Activated CD8-positive, alpha-beta memory T cell treated with anti-CD3 and anti-CD28 coated beads for 36 hours (primary cell): ENCODE results near the gene CFAP92. TPM values are rescaled to one million over a fixed set of nuclear protein-coding genes. Genes with fewer than 3 reads are reported as not detected.

Source experiments
- CTCF ChIA-PET: fragments of 350-600 bp; sonication (Branson Sonifier 250); formaldehyde crosslinking; loops from one replicate; lab custom pipeline; 2021; ENCODE audit warnings: antibody characterized with exemption; lab: Charles Lee
- POLR2A ChIA-PET: fragments of 350-600 bp; sonication (Branson Sonifier 250); formaldehyde crosslinking; loops from one replicate; lab custom pipeline; 2021; ENCODE audit warnings: antibody characterized with exemption; lab: Charles Lee
- total RNA-seq, 2 experiments: library from RNA; stranded (reverse); gene quantifications; one replicate each; pipeline ENCODE4 v1.2.3, GENCODE V29; 2021

Gene CFAP92
- total RNA-seq, 2 experiments from 2014 or later: 0.06 to 0.11 TPM

DNA sequence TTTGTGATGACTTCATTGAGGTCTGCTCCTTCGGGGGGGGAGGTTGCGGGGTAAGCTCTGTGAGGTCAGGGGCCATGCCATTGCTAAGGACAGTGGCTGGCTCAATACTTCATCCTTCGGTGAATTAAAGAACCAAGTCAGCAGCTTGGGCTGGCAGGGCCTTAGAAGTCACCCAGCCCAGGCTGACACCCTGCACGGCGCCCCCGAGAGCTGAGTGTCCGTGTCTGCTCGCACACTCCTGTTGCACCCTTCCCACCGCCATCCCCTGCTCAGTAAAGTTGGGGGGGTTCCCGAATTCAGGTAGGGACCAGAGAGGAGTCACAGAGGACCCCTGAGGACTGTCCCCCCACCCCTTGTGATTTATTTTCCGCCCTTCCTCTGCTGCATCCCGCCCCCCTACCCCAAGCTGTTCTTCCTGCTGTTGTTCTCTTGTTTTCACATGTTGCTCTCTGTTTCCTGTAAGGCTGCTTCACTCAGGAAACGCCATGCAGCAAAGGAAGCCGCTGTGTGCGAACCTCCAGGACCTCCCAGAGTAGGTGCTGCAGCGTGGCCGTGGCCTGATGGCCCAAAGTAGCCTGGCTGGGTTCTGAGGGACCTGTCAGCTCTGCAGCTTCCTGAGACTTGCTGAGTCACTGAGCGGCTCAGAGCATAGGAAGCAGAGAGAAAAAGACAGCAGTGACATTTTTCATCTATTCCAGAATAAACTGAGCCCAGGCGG is 21.7 kb upstream of the CFAP92 start:
- CTCF ChIA-PET: interaction anchor here (0.7 to 3.3 kb wide), 12 partner anchors 8 to 230 kb away, joined by 3 to 37 read pairs (median 5); partner anchors contain the start of gene CFAP92
- POLR2A ChIA-PET: interaction anchor here (0.5 to 3.1 kb wide), 6 partner anchors 11 to 434 kb away, joined by 3 to 51 read pairs (median 4); partner anchors contain the start of gene ACAD9

DNA sequence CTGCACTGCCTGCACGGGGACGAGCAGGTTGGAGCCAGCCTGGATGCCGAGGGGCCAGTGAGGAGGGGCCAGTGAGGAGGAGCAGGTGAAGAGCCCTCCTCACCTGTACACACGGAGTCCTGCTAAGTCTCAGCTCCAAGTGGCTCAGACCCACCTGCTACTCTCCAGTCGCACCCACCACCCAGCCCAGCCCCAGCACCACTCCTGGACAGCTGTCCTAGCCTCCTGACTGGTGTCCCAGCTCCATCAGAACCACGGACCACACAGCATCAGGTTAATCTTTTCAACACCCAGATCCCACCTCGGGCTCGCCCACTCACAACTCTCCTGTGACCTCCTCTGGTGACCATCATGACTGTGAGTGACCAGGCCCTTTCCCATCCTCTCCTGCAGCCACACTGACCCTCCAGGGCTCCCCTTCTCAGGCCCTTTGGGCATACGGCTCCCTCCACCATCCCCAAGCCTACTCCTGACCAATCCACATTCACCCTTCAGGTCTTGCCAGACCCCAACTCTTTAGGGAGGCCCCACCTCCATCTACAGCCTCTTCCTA is 21.0 kb upstream of the CFAP92 start:
- ChIA-PET POLR2A (interaction anchor here (0.5 to 3.1 kb wide), 2 partner anchors 12 to 267 kb away, joined by 4 to 51 read pairs; no protein-coding TSS in a partner anchor), CTCF (interaction anchor here (0.7 to 3.3 kb wide), 8 partner anchors 8 to 230 kb away, joined by 3 to 37 read pairs (median 4); no protein-coding TSS in a partner anchor)

DNA sequence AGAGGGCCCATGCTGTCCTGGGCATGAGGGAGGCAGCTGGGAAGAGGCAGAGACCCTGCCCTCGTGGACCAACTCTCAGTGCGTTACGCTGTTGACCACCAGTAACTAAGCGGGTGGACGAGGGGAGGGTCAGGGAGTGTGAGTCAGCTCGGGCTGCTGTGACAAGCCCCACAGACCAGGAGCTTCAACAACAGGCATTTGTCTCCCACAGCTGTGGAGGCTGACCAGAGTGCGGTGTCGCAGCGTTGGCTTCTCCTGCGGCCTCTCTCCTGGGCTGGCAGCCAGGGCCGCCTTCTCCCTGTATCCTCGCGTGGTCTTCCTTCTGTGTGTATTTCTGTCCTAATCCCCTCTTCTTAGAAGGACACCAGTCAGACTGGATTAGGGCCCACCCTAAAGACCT is 20.3 kb upstream of the CFAP92 start:
- POLR2A ChIA-PET: no interaction called here

GRCh38 chr3:129013491-129013891 is 19.6 kb upstream of the CFAP92 start:
- CTCF ChIA-PET: interaction anchor here (1.5 to 1.9 kb wide), 2 partner anchors 14 to 43 kb away, joined by 6 read pairs; no protein-coding TSS in a partner anchor
- POLR2A ChIA-PET: no interaction called here

More for the DNA sequence above, 20.3 kb upstream of the CFAP92 start:
- CTCF ChIA-PET: interaction anchor here (3.3 kb wide), 1 partner anchor 44 kb away, joined by 20 read pairs; no protein-coding TSS in a partner anchor

- POLR2A ChIA-PET: no interaction called here
- CTCF ChIA-PET: no interaction called here
These were observed 16.6 kb upstream of the CFAP92 start for GRCh38 chr3:129010310-129010956.

DNA sequence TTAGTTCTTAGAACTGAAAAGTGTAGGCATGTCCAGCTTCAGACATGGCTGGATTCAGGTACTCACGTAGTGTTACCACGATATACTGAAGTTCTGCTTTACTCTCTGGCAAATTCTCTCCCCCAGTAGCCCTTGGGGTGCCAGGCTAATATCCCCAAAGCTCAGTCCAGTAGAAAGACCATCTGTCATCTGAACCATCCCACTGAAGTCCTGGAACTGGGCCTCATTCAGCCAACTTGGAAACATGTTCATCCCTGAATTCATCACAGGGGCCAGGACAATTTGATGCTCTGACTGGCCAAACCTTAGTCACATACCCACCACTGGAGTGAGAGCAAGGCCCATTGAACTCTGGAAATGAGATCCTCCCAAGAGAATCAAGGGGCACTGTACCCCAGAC is 15.4 kb upstream of the CFAP92 start:
- POLR2A ChIA-PET: no interaction called here

DNA sequence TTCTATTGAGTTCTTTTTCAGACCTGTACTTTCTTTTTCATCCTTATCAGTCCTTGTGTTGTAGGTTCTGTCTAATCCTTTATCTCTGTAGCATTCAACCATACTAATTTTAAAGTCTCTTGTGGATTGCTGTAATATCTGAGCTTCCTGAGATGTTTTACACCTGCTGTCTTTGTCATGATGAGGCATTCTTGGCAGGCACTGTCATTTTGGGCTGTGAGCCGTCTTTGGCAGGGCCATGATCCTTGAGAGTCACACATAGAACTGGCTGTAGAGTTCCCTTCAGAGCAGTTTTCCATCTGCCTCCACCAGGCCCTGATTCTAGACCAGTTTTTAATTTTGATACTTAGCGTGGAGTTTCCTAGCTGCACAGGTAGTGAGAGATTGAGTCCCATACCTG is 13.9 kb upstream of the CFAP92 start:
- CTCF ChIA-PET: interaction anchor here (1.0 to 2.6 kb wide), 3 partner anchors 8 to 19 kb away, joined by 3 to 9 read pairs (median 4); no protein-coding TSS in a partner anchor

More for the DNA sequence above, 15.4 kb upstream of the CFAP92 start:
- CTCF ChIA-PET: interaction anchor here (0.6 kb wide), 1 partner anchor 1281 kb away, joined by 5 read pairs; no protein-coding TSS in a partner anchor

DNA sequence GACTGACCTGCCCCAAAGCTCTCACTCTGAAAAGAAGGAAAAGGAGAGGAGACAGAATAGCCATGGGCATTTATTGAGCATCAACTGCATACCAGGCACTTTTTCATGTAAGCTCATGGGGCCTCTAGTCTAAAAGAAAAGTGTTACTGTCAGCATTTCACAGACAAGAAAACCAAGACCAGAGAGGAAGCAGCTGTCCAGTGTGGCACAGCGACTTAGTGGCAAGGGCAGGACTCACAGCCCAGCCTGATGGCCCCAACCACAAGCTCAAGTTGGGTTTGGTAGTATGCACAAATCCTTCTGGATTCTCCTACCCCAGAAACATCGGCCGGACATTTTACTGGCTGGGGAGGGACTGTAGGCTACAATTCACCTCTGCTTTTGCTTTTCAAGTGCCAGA is 13.0 kb upstream of the CFAP92 start:
- ChIA-PET POLR2A (no interaction called here), CTCF (interaction anchor here (0.6 to 2.6 kb wide), 3 partner anchors 9 to 55 kb away, joined by 3 to 9 read pairs (median 3); no protein-coding TSS in a partner anchor)

More for the DNA sequence above, 13.9 kb upstream of the CFAP92 start:
- POLR2A ChIA-PET: no interaction called here

DNA sequence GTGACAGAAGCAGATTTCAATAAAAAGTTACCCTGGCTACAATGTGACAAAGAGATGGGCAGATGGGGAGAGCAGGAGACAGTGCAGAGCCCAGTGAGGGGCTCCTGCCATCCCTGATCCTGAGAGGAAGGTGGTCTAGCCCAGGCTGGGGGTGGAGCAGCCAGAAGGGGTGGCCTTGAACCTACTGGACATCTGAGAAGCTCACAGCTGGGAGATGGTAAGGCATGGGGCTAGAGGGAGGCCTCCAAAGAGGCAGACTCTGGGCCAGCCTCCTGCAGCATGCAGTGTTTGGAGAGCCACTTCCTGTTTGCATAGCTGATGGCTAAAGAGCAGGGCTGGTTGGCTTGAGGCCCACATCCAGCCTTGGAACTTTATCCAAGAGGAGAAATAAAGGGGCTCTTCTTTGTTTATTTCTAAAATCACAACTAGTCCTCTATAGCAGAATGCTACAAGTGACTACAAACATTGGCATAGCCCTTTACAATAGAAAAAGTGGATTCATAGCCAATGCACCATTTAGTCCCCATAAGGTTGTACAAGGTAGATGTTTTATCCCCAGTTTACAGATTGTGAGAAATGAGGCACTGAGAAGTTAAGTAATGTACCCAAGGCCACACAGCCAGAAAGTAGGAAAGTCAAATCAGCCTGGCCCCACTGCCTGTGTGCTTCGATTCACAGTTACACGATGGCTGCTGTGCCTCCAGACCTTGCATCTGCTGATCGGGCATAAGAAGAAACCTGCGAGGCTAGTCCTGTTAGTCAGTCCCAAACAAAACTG is 11.8 kb upstream of the CFAP92 start:
- CTCF ChIA-PET: interaction anchor here (2.6 kb wide), 1 partner anchor 10 kb away, joined by 9 read pairs; no protein-coding TSS in a partner anchor
- POLR2A ChIA-PET: no interaction called here

DNA sequence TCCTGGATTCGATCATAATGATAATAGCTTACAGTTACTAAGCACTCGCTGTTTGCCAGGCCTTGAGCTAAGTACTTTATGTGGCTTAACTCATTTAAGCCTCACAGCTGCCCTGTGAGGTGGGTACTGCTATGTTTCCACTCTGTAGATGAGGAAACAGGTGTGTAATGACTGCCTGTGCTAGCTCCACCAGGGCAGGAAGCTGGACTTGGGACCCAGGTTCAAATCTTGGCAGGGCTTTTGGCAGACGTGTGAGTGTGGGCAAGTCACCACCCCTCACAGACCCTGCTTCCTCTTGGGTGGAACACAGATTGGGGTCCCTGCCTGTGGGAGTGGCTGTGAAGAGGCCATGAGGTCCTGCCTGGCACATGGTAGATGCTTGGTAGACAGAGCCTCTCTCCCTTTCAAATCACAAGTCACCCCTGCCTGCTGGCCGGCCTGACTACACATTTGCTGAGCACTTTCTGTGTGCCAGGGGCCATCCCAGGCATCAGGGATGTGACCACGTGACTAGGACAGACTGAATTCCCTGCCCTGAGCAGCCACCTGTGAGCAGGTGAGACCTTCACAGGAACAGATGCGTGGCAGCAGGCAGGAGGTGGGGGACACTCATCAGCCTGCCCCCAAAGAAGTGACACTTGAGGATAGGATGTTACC is 10.9 kb upstream of the CFAP92 start:
- CTCF ChIA-PET: interaction anchor here (1.4 kb wide), 1 partner anchor 12 kb away, joined by 5 read pairs; no protein-coding TSS in a partner anchor

GRCh38 chr3:129003578-129004112 is 9.8 kb upstream of the CFAP92 start:
- ChIA-PET POLR2A (interaction anchor here (0.6 to 1.2 kb wide), 3 partner anchors 9 to 28 kb away, joined by 3 to 4 read pairs (median 3); no protein-coding TSS in a partner anchor), CTCF (interaction anchor here (0.6 to 1.4 kb wide), 7 partner anchors 10 to 49 kb away, joined by 3 to 5 read pairs (median 3); partner anchors contain the start of gene CFAP92)

More for the DNA sequence above, 10.9 kb upstream of the CFAP92 start:
- POLR2A ChIA-PET: interaction anchor here (0.8 to 1.2 kb wide), 2 partner anchors 10 to 22 kb away, joined by 3 to 4 read pairs; no protein-coding TSS in a partner anchor

- CTCF ChIA-PET: interaction anchor here (0.6 to 1.5 kb wide), 10 partner anchors 9 to 133 kb away, joined by 3 to 5 read pairs (median 3); partner anchors contain the start of gene CFAP92
- POLR2A ChIA-PET: no interaction called here
These were observed 9.0 kb upstream of the CFAP92 start for GRCh38 chr3:129002573-129003569.

DNA sequence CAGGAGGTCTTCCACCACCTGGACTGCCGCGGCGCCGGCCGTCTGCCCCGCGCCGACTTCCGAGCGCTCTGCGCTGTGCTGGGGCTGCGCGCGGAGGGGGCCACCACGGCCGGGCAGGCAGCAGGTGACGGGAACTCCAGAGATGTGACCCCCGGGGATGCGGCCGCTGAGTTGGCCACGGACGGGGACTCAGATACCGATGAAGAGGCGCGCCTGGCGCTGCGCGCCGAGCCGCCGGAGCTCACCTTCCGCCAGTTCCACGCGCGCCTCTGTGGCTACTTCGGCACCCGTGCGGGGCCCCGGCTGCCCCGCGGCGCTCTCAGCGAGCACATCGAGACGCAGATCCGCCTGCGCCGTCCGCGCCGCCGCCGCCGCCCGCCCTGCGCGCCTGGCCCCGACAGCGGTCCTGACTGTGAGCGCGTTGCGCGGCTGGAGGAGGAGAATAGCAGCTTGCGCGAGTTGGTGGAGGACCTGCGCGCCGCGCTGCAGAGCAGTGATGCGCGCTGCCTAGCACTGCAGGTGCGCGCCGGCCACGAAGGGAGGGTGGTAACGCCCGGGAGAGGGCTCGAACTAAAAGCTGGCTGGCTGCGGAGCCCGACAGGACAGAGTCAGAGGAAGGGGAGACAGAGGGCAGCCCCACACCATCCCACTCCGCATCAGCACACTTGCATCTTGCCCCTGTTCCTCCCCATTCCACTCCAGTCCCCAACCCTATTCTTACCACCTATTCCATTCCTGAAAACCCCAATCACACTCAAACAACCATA is 8.1 kb upstream of the CFAP92 start:
- POLR2A ChIA-PET: no interaction called here
- CTCF ChIA-PET: interaction anchor here (0.9 to 1.5 kb wide), 3 partner anchors 14 to 134 kb away, joined by 3 to 4 read pairs (median 3); no protein-coding TSS in a partner anchor

DNA sequence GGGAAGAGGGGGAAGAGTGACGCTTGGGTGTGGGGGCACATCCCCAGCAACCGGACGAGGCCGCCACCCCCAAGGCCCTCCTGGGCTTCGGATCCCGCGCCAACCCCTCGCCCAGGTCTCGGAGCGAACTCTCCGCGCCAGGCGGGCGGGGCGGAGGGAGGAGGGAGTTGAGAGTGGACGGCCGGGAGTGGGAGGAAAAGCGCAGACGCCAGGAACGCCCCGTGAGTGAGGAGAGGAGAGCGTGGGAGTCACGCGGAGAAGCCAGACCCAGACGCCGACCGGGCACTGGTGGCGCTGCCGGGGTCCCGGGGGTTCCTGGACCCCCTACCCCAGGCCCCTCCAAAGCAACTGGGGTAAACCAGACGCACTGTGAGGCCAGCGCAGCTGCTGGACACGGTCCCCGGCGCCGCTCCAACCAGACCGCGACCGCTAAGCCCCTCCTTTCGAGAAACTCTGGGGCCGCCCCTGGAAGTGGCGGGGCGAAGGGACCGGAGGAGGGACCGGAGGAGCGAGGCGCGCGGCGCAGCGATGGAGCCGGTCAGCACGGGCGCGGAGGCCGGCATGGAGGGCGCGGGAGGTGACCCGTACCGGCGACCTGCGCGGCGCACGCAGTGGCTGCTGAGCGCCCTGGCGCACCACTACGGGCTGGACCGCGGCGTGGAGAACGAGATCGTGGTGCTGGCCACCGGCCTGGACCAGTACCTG is 7.4 kb upstream of the CFAP92 start, which contains the start of gene EFCC1:
Gene EFCC1, plus strand, starts transcription at position 204 of the 705 bp plus-strand sequence. Its CDS starts 325 bp downstream, at position 529.
- CTCF ChIA-PET: interaction anchor here (1.5 kb wide), 1 partner anchor 31 kb away, joined by 3 read pairs; no protein-coding TSS in a partner anchor
- POLR2A ChIA-PET: no interaction called here

- POLR2A ChIA-PET: no interaction called here
- CTCF ChIA-PET: no interaction called here
These were observed 6.8 kb upstream of the CFAP92 start for GRCh38 chr3:129000742-129001100.
